ENCODE results near the gene CHN2. TPM values are rescaled to one million over a fixed set of nuclear protein-coding genes. Genes with fewer than 3 reads are reported as not detected.

The CHN2 gene
- total RNA-seq, 2 experiments from 2014 or later, result 1.7 to 1.8 TPM

DNA sequence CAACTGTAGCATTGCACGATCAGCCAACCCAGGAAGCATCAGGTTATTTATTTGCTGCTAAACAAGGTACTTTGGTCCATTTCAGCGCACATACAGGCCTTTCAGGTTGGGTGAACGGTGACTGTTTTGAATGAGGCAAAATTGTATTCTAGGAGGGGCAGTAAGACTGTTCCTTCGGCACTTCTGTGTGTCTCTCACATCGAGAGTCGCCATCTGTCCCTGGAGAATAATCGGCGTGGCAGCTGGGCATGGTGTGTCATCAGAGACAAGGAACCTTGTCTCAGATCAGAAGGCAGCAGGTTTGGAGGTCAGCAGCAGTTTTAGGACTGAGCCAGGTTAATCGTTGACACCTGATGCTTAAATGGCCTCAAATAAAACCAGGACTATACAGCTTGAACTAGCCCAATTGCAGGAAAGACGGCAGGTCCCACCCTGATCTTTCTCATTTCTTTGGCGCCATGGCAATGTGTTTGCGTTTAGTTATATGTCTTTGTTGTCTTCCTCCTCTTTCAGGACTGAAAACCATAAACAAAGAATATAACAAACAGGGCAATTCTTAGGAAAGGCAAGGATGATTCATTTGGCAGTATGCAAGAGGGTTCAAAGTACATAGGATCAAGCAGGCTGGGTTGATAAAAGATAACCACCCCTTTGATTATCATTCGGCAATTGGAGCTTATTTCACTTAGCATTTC is 277.0 kb downstream of the CHN2 start:
- intact Hi-C loops (cut with micrococcal nuclease), result no loop called here
- TF ChIP-seq, protein P1, sequence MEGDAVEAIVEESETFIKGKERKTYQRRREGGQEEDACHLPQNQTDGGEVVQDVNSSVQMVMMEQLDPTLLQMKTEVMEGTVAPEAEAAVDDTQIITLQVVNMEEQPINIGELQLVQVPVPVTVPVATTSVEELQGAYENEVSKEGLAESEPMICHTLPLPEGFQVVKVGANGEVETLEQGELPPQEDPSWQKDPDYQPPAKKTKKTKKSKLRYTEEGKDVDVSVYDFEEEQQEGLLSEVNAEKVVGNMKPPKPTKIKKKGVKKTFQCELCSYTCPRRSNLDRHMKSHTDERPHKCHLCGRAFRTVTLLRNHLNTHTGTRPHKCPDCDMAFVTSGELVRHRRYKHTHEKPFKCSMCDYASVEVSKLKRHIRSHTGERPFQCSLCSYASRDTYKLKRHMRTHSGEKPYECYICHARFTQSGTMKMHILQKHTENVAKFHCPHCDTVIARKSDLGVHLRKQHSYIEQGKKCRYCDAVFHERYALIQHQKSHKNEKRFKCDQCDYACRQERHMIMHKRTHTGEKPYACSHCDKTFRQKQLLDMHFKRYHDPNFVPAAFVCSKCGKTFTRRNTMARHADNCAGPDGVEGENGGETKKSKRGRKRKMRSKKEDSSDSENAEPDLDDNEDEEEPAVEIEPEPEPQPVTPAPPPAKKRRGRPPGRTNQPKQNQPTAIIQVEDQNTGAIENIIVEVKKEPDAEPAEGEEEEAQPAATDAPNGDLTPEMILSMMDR (IDR thresholded peaks at IDR 0.05), result no peak
- H3K27me3 Mint-ChIP-seq, result no peaks in the 10 kb centered on the region
- DNase-seq (no peak), ATAC-seq (no peak)
- ChIA-PET CTCF (no interaction called here), POLR2A (no interaction called here)
- H3K4me1 Mint-ChIP-seq (ENCODE audit: low read depth), result no peaks in the 10 kb centered on the region
- no peak overlapping the region for H3K4me3 Mint-ChIP-seq
- no peak overlapping the region for H3K27ac Mint-ChIP-seq
- no peaks in the 10 kb centered on the region for H3K36me3 Mint-ChIP-seq (ENCODE audit: low read depth)
- no peaks in the 10 kb centered on the region for H3K9me3 Mint-ChIP-seq

DNA sequence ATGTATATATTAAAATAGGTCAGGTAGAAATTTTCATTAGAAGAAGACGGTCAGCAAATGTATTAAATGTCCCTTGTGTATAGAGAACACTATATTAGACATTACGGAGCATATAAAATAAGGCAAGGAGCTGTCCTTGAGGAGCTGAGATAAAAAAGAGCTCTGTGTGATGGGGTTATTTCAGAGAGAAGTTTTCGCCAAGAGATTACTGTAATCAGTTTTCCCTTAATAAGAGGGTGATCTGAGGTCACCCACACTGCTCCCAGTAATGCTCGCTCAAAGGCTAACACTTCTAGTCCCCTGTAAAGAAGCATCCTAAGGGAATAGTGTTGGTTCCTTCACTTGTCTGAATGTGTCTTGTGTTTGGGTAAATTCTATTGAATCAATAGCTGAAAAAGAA is 282.3 kb downstream of the CHN2 start:
- TF ChIP-seq, protein P1 (IDR thresholded peaks at IDR 0.05), result no peak
- Mint-ChIP-seq H3K27me3 (no peaks in the 10 kb centered on the region), H3K27ac (no peak overlapping the region), H3K36me3 (ENCODE audit: low read depth) (no peaks in the 10 kb centered on the region), H3K4me3 (no peak overlapping the region), H3K4me1 (ENCODE audit: low read depth) (no peaks in the 10 kb centered on the region), H3K9me3 (no peaks in the 10 kb centered on the region)
- CTCF ChIA-PET, result no interaction called here
- POLR2A ChIA-PET, result no interaction called here
- DNase-seq (no peak), ATAC-seq (no peak)
- intact Hi-C loops (cut with micrococcal nuclease), result no loop called here

DNA sequence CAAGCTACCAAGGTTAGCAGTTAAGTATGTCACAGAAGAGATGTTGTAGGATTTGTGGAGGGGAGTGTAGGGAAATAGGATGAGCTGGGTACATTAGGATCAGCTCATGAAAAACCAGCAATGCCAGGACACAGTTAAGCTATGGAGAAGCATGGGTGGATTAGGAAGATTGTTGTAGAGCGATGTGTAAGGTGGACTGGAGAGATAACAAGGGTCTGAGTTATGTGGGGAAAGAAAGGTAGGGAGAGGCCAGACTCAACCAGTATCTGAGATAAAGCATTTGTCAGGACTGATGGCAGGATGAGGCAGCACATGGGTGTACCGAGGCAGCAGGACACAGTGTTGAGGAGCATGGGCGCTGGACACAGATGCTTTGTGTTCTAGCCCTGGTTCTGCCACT is 283.7 kb downstream of the CHN2 start:
- Mint-ChIP-seq H3K4me3 (no peak overlapping the region), H3K27ac (no peak overlapping the region), H3K36me3 (ENCODE audit: low read depth) (no peaks in the 10 kb centered on the region), H3K9me3 (no peaks in the 10 kb centered on the region), H3K27me3 (no peaks in the 10 kb centered on the region), H3K4me1 (ENCODE audit: low read depth) (no peaks in the 10 kb centered on the region)
- POLR2A ChIA-PET, result no interaction called here
- DNase-seq, result no peak
- intact Hi-C loops (cut with micrococcal nuclease), result no loop called here
- TF ChIP-seq, protein P1 (IDR thresholded peaks at IDR 0.05), result no peak
- CTCF ChIA-PET, result no interaction called here
- no peak for ATAC-seq

DNA sequence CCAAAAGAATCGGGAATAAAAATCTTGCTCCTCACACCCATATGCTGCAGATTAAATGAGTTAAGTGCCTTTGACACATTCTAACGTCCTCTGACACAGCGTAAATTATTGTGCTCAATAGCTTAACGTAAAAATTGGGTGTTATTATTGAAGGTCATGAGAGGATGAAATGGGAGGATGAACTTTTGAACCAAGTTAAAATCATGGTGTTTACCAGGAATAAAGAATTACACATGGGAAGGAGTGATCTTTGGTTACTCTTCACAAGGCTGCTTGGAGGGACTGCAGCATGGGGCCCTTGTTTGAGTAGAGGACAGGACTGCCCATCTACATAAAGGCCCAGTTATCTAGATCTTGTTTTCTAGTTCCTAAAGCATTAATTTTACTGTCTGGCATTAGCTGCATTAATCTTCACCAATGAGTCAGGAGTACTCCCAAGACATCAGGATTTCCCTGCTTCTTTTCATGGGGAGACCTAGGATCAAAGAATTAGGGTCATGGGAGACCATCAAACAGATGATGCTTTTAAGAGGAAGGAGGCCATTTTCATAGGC is 284.2 kb downstream of the CHN2 start:
- Mint-ChIP-seq H3K4me3 (no peak overlapping the region), H3K9me3 (no peaks in the 10 kb centered on the region), H3K27me3 (no peaks in the 10 kb centered on the region), H3K27ac (no peak overlapping the region), H3K4me1 (ENCODE audit: low read depth) (no peaks in the 10 kb centered on the region), H3K36me3 (ENCODE audit: low read depth) (no peaks in the 10 kb centered on the region)
- no peak for ATAC-seq
- DNase-seq, result no peak
- intact Hi-C loops (cut with micrococcal nuclease), result no loop called here
- TF ChIP-seq, protein P1 (IDR thresholded peaks at IDR 0.05), result no peak
- ChIA-PET CTCF (no interaction called here), POLR2A (no interaction called here)

DNA sequence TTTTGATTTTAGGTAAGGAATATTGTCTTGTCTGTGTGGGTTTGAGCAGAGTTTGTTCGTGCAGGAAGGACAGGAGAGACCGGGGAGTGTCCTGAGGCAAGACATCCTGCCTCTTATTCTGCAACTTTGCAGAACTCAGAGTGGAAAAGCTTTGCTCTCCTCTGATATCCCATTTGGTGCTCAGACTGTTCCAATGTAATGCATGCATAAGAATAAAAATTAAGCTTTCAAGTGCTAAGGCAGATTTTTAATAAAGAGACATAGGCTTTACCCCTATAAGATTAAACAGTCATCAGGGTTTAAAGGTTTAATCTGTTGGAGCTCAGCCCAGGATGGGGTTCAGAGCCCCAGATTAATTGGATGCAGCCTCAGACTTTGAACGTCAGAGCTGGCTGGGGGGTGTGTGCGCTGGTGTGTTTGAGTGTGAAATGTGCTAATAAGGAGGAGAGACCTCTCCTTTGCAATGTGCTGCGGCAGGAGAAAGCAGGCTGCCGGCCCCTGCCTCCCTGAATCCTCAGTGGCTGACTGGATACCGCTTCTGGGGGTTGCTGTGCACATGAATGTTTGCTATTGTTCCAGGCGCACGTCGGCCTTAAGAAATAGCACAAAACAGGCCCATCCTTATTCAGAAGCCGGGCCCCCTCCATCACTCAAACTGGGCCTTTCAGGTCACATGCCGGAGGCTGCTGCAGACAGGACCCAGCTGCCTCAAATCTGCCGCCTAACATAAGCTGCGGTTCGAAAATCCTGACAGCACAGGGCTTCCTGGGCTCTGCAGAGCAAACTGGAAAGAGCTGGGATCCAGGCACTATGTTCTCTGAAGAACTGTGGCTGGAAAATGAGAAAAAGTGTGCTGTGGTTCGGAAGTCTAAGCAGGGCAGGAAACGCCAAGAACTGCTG is 285.0 kb downstream of the CHN2 start:
- no peaks in the 10 kb centered on the region for H3K9me3 Mint-ChIP-seq
- ChIA-PET CTCF (no interaction called here), POLR2A (no interaction called here)
- TF ChIP-seq, protein P1 (IDR thresholded peaks at IDR 0.05), result no peak
- no peak for DNase-seq
- no peak for ATAC-seq
- no peaks in the 10 kb centered on the region for H3K4me1 Mint-ChIP-seq (ENCODE audit: low read depth)
- H3K4me3 Mint-ChIP-seq, result no peak overlapping the region
- H3K27me3 Mint-ChIP-seq, result no peaks in the 10 kb centered on the region
- no peaks in the 10 kb centered on the region for H3K36me3 Mint-ChIP-seq (ENCODE audit: low read depth)
- no peak overlapping the region for H3K27ac Mint-ChIP-seq
- intact Hi-C loops (cut with micrococcal nuclease), result no loop called here

Data from activated CD8-positive, alpha-beta T cell treated with anti-CD3 and anti-CD28 coated beads for 36 hours (primary cell).